H9 (cell line): Measurements from ENCODE around the gene NSUN2. TPM values are rescaled to one million over a fixed set of nuclear protein-coding genes. Genes with fewer than 3 reads are reported as not detected.

ENCODE experiments used
- DNase-seq: peaks from one replicate; pipeline ENCODE4 v3.0.0-alpha.2; 2017
- H2AFZ ChIP-seq: one replicate; pipeline ENCODE4 v1.6.1; 2013; ENCODE audit warnings: mild to moderate bottlenecking, low read length, control low read depth, moderate library complexity
- H2AK5ac ChIP-seq: 2 replicates; pipeline ENCODE4 v1.6.1; 2013; ENCODE audit warnings: low read length, control low read depth, mixed read lengths; ENCODE audit not compliant: insufficient read length
- H2BK120ac ChIP-seq: one replicate; pipeline ENCODE4 v1.6.1; 2013; ENCODE audit warnings: low read depth, mild to moderate bottlenecking, low read length, control low read depth, inconsistent platforms; ENCODE audit not compliant: poor library complexity, severe bottlenecking
- H2BK12ac ChIP-seq: 2 replicates; pipeline ENCODE4 v1.6.1; 2013; ENCODE audit warnings: low read length, control low read depth, mixed read lengths, low read depth; ENCODE audit not compliant: insufficient read length
- H2BK15ac ChIP-seq: 2 replicates; pipeline ENCODE4 v1.6.1; 2013; ENCODE audit warnings: low read depth, low read length, control low read depth
- H2BK20ac ChIP-seq: one replicate; pipeline ENCODE4 v1.6.1; 2013; ENCODE audit warnings: low read depth, mild to moderate bottlenecking, low read length, control low read depth, inconsistent platforms; ENCODE audit not compliant: poor library complexity, severe bottlenecking
- H2BK5ac ChIP-seq: 2 replicates; pipeline ENCODE4 v1.6.1; 2013; ENCODE audit warnings: low read length, control low read depth, mixed read lengths; ENCODE audit not compliant: insufficient read length
- H3K14ac ChIP-seq: 2 replicates; pipeline ENCODE4 v1.6.1; 2013; ENCODE audit warnings: low read length, control low read depth; ENCODE audit not compliant: insufficient read depth
- H3K18ac ChIP-seq: 2 replicates; pipeline ENCODE4 v1.6.1; 2013; ENCODE audit warnings: low read depth, mild to moderate bottlenecking, mixed read lengths, low read length, control low read depth; ENCODE audit not compliant: insufficient read length
- H3K23ac ChIP-seq: 2 replicates; pipeline ENCODE4 v1.6.1; 2013; ENCODE audit warnings: low read length, control low read depth, mixed read lengths, low read depth; ENCODE audit not compliant: insufficient read length
- H3K23me2 ChIP-seq: 2 replicates; pipeline ENCODE4 v1.6.1; 2013; ENCODE audit warnings: low read depth, mild to moderate bottlenecking, mixed read lengths, low read length, control low read depth; ENCODE audit not compliant: insufficient read length, poor library complexity, severe bottlenecking
- H3K27ac ChIP-seq: 2 replicates; pipeline ENCODE4 v1.5.1; 2013; ENCODE audit warnings: low read length, control low read depth, mixed read lengths, low read depth; ENCODE audit not compliant: insufficient read length
- H3K27me3 ChIP-seq: 2 replicates; pipeline ENCODE4 v1.6.1; 2013; ENCODE audit warnings: low read length, control low read depth, inconsistent platforms; ENCODE audit not compliant: insufficient read depth
- H3K4ac ChIP-seq: 2 replicates; pipeline ENCODE4 v1.6.1; 2013; ENCODE audit warnings: low read depth, mild to moderate bottlenecking, control low read depth, inconsistent platforms, low read length, moderate library complexity
- H3K4me1 ChIP-seq: 2 replicates; pipeline ENCODE4 v1.6.1; 2013; ENCODE audit warnings: low read length, control low read depth, inconsistent platforms; ENCODE audit not compliant: insufficient read depth
- H3K4me2 ChIP-seq: 2 replicates; pipeline ENCODE4 v1.6.1; 2013; ENCODE audit warnings: low read length, control low read depth, mixed read lengths; ENCODE audit not compliant: insufficient read length, insufficient read depth
- H3K56ac ChIP-seq: 2 replicates; pipeline ENCODE4 v1.6.1; 2013; ENCODE audit warnings: low read depth, mild to moderate bottlenecking, mixed read lengths, low read length, control low read depth; ENCODE audit not compliant: insufficient read length
- H3K79me1 ChIP-seq: 2 replicates; pipeline ENCODE4 v1.6.1; 2013; ENCODE audit warnings: low read depth, mild to moderate bottlenecking, moderate library complexity, low read length, control low read depth, inconsistent platforms; ENCODE audit not compliant: insufficient read depth, poor library complexity, severe bottlenecking
- H3K79me2 ChIP-seq: 2 replicates; pipeline ENCODE4 v1.6.1; 2013; ENCODE audit warnings: low read length, control low read depth, inconsistent platforms; ENCODE audit not compliant: insufficient read depth
- H3K9ac ChIP-seq: 2 replicates; pipeline ENCODE4 v1.6.1; 2013; ENCODE audit warnings: low read length, control low read depth, mixed read lengths; ENCODE audit not compliant: insufficient read length; ENCODE audit errors: extremely low read depth
- H3K9me3 ChIP-seq: one replicate; pipeline ENCODE4 v1.6.1; 2013; ENCODE audit warnings: low read depth, low read length, inconsistent platforms; ENCODE audit not compliant: control insufficient read depth
- H3T11ph ChIP-seq: one replicate; pipeline ENCODE4 v1.6.1; 2013; ENCODE audit warnings: mild to moderate bottlenecking, low read length, control low read depth, inconsistent platforms
- H4K20me1 ChIP-seq: one replicate; pipeline ENCODE4 v1.6.1; 2013; ENCODE audit not compliant: control insufficient read depth, insufficient read length, insufficient read depth
- H4K5ac ChIP-seq: 2 replicates; pipeline ENCODE4 v1.6.1; 2013; ENCODE audit warnings: low read depth, mild to moderate bottlenecking, mixed read lengths, low read length, control low read depth; ENCODE audit not compliant: insufficient read length
- H4K8ac ChIP-seq: replicated peaks from 2 replicates; pipeline ENCODE4 v1.6.1; 2013; ENCODE audit warnings: low read length, control low read depth, mixed read lengths, low read depth; ENCODE audit not compliant: insufficient read length
- H4K91ac ChIP-seq: 2 replicates; pipeline ENCODE4 v1.6.1; 2013; ENCODE audit warnings: low read depth, mild to moderate bottlenecking, moderate library complexity, mixed read lengths, low read length, control low read depth; ENCODE audit not compliant: insufficient read length
- H3K27ac Mint-ChIP-seq, 3 experiments: 2 replicates in 2 of 3; 3 replicates in 1 of 3; pipeline ENCODE4 v1.8.0; 2020 to 2021; ENCODE audit warnings: mixed read lengths in 3 of 3, mild to moderate bottlenecking in 1 of 3, moderate library complexity in 1 of 3
- H3K27me3 Mint-ChIP-seq: 2 replicates; pipeline ENCODE4 v1.8.0; 2021; ENCODE audit warnings: low read depth, mild to moderate bottlenecking, moderate library complexity, mixed read lengths
- H3K36me3 Mint-ChIP-seq, 3 experiments: 2 replicates in 2 of 3; 3 replicates in 1 of 3; pipeline ENCODE4 v1.8.0; 2020 to 2021; ENCODE audit warnings: low read depth in 3 of 3, mixed read lengths in 3 of 3; ENCODE audit not compliant: insufficient read depth in 1 of 3
- H3K4me1 Mint-ChIP-seq, 2 experiments: 2 replicates each; pipeline ENCODE4 v1.8.0; 2020; ENCODE audit warnings: mixed read lengths in 2 of 2
- H3K4me3 Mint-ChIP-seq, 2 experiments: 2 replicates in 1 of 2; 3 replicates in 1 of 2; pipeline ENCODE4 v1.8.0; 2020 to 2021; ENCODE audit warnings: mild to moderate bottlenecking in 2 of 2, mixed read lengths in 2 of 2, moderate library complexity in 1 of 2
- H3K9me3 Mint-ChIP-seq, 2 experiments: 2 replicates in 1 of 2; 3 replicates in 1 of 2; pipeline ENCODE4 v1.8.0; 2020; ENCODE audit warnings: mild to moderate bottlenecking in 2 of 2, mixed read lengths in 2 of 2, moderate library complexity in 1 of 2
- WGBS: extraction: QIAGEN DNeasy Blood & Tissue Kit; methylation state at CpG from one replicate; pipeline ENCODE4 v1.1.7; 2013; ENCODE audit warnings: missing lambda C conversion rate, low lambda C conversion rate, mixed read lengths; ENCODE audit not compliant: insufficient read length; ENCODE audit errors: extremely low coverage; 5-methylcytosine and 5-hydroxymethylcytosine counted together
- total RNA-seq: library from RNA; stranded (reverse); gene quantifications from 2 replicates; pipeline ENCODE4 v1.2.1, GENCODE V29; 2021
- TF ChIP-seq, protein P1 (sequence below): fragments of 200-600 bp; sonication (generic); conservative IDR thresholded peaks from 3 replicates; pipeline ENCODE4 v1.8.0; 2021; ENCODE audit warnings: antibody characterized with exemption, mild to moderate bottlenecking

Gene NSUN2
- total RNA-seq, 1 experiment from 2014 or later: 115 TPM

GRCh38 chr5:6601816-6602215 lies 31.0 kb downstream of the NSUN2 start:
- Histone ChIP-seq H3K79me2 (no peaks in the 10 kb centered on the region), H3K9ac (no peak overlapping the region), H3K4me2 (no peak overlapping the region), H3K79me1 (peaks cover 3% of the 10 kb centered on the region), H3K4me1 (no peaks in the 10 kb centered on the region), H3K14ac (no peak overlapping the region), H3K23ac (no peak overlapping the region), H3K18ac (no peak overlapping the region), H2BK5ac (no peak overlapping the region), H3K23me2 (no peaks in the 10 kb centered on the region), H4K5ac (no peak overlapping the region), H3K9me3 (no peaks in the 10 kb centered on the region), H3K27ac (no peak overlapping the region), H2BK120ac (no peak overlapping the region), H4K20me1 (no peaks in the 10 kb centered on the region), H3K27me3 (no peaks in the 10 kb centered on the region), H2BK12ac (no peak overlapping the region), H4K91ac (no peak overlapping the region), H2BK20ac (no peak overlapping the region), H2AFZ (no peak overlapping the region), H3T11ph (no peak overlapping the region), H2AK5ac (no peak overlapping the region), H3K56ac (no peak overlapping the region), H4K8ac (no peak overlapping the region), H3K4ac (no peak overlapping the region), H2BK15ac (no peak overlapping the region)
- Mint-ChIP-seq H3K4me3 (no peak overlapping the region), H3K36me3 (peaks cover 58 to 98% (median 92%) of the 10 kb centered on the region in 3 experiments; a peak in 6 of 7 replicates), H3K9me3 (no peaks in the 10 kb centered on the region), H3K4me1 (no peaks in the 10 kb centered on the region), H3K27ac (no peak overlapping the region; a peak in 2 of 7 replicates), H3K27me3 (no peaks in the 10 kb centered on the region)
- TF ChIP-seq, protein P1, sequence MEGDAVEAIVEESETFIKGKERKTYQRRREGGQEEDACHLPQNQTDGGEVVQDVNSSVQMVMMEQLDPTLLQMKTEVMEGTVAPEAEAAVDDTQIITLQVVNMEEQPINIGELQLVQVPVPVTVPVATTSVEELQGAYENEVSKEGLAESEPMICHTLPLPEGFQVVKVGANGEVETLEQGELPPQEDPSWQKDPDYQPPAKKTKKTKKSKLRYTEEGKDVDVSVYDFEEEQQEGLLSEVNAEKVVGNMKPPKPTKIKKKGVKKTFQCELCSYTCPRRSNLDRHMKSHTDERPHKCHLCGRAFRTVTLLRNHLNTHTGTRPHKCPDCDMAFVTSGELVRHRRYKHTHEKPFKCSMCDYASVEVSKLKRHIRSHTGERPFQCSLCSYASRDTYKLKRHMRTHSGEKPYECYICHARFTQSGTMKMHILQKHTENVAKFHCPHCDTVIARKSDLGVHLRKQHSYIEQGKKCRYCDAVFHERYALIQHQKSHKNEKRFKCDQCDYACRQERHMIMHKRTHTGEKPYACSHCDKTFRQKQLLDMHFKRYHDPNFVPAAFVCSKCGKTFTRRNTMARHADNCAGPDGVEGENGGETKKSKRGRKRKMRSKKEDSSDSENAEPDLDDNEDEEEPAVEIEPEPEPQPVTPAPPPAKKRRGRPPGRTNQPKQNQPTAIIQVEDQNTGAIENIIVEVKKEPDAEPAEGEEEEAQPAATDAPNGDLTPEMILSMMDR: no peak
- WGBS: no CpG with 5 or more reads among the region's 11 CpGs
- no peak for DNase-seq
